Activated naive CD8-positive, alpha-beta T cell treated with anti-CD3 and anti-CD28 coated beads, Interleukin-2, amount 50 U/mL, for 24 hours (primary cell): ENCODE data around the gene LRRC51.

Experiments
- ATAC-seq: fragments of 150-1000 bp; cut with Tn5 transposase; one replicate; pipeline ENCODE4 v1.10.0; 2021
- DNase-seq: peaks from one replicate; pipeline ENCODE4 v3.0.0; 2021
- H3K27ac Mint-ChIP-seq: one replicate; pipeline ENCODE4 v1.8.0; 2021; ENCODE audit warnings: mild to moderate bottlenecking, mixed read lengths
- H3K27me3 Mint-ChIP-seq: one replicate; pipeline ENCODE4 v1.8.0; 2021; ENCODE audit warnings: mixed read lengths
- H3K36me3 Mint-ChIP-seq: one replicate; pipeline ENCODE4 v1.8.0; 2021; ENCODE audit warnings: low read depth, mixed read lengths
- H3K4me1 Mint-ChIP-seq: one replicate; pipeline ENCODE4 v1.8.0; 2021; ENCODE audit warnings: mixed read lengths
- H3K4me3 Mint-ChIP-seq: one replicate; pipeline ENCODE4 v1.8.0; 2021; ENCODE audit warnings: mild to moderate bottlenecking, moderate library complexity, mixed read lengths
- H3K9me3 Mint-ChIP-seq: one replicate; pipeline ENCODE4 v1.8.0; 2021; ENCODE audit warnings: mixed read lengths

Gene LRRC51

GRCh38 chr11:72084076-72084475, 3.4 kb downstream of the LRRC51 start:
- ATAC-seq: no peak
- Mint-ChIP-seq H3K27me3 (no peaks in the 10 kb centered on the region), H3K27ac (no peak overlapping the region), H3K4me3 (no peak overlapping the region), H3K36me3 (no peaks in the 10 kb centered on the region), H3K4me1 (peaks cover 31% of the 10 kb centered on the region), H3K9me3 (no peaks in the 10 kb centered on the region)
- no peak for DNase-seq

GRCh38 chr11:72084965-72085364, 4.3 kb downstream of the LRRC51 start:
- H3K4me1 Mint-ChIP-seq: peaks cover 27% of the 10 kb centered on the region
- no peak overlapping the region for H3K4me3 Mint-ChIP-seq
- no peaks in the 10 kb centered on the region for H3K9me3 Mint-ChIP-seq
- no peak overlapping the region for H3K27ac Mint-ChIP-seq
- ATAC-seq: no peak
- no peak for DNase-seq
- no peaks in the 10 kb centered on the region for H3K36me3 Mint-ChIP-seq
- H3K27me3 Mint-ChIP-seq: no peaks in the 10 kb centered on the region

- H3K27ac Mint-ChIP-seq: peak overlapping the region; percentile 6
- H3K27me3 Mint-ChIP-seq: no peaks in the 10 kb centered on the region
- H3K4me1 Mint-ChIP-seq: peaks cover 23% of the 10 kb centered on the region
These were observed 5.1 kb downstream of the LRRC51 start for GRCh38 chr11:72085621-72086351.

GRCh38 chr11:72088076-72088808, 7.6 kb downstream of the LRRC51 start:
- DNase-seq (no peak), ATAC-seq (peak; percentile 75)
- H3K9me3 Mint-ChIP-seq: no peaks in the 10 kb centered on the region
- peaks cover 15% of the 10 kb centered on the region for H3K4me1 Mint-ChIP-seq
- H3K36me3 Mint-ChIP-seq: no peaks in the 10 kb centered on the region
- H3K27ac Mint-ChIP-seq: no peak overlapping the region
- H3K27me3 Mint-ChIP-seq: no peaks in the 10 kb centered on the region
- no peak overlapping the region for H3K4me3 Mint-ChIP-seq

More at GRCh38 chr11:72085621-72086351, 5.1 kb downstream of the LRRC51 start:
- no peak overlapping the region for H3K4me3 Mint-ChIP-seq
- H3K9me3 Mint-ChIP-seq: no peaks in the 10 kb centered on the region
- no peaks in the 10 kb centered on the region for H3K36me3 Mint-ChIP-seq
- ATAC-seq (no peak), DNase-seq (no peak)

- H3K36me3 Mint-ChIP-seq: peaks cover 3% of the 10 kb centered on the region
- no peak overlapping the region for H3K4me3 Mint-ChIP-seq
- peak; percentile 73 for ATAC-seq
- no peaks in the 10 kb centered on the region for H3K9me3 Mint-ChIP-seq
- H3K4me1 Mint-ChIP-seq: peaks cover 11% of the 10 kb centered on the region
- peak; percentile 65 for DNase-seq
- H3K27ac Mint-ChIP-seq: peak overlapping the region; percentile 34
- H3K27me3 Mint-ChIP-seq: no peaks in the 10 kb centered on the region
These were observed 10.6 kb downstream of the LRRC51 start for GRCh38 chr11:72091292-72091691.

GRCh38 chr11:72098741-72099140, 18.1 kb downstream of the LRRC51 start:
- Mint-ChIP-seq H3K9me3 (no peaks in the 10 kb centered on the region), H3K27ac (no peak overlapping the region), H3K4me1 (peaks cover 35% of the 10 kb centered on the region), H3K4me3 (no peak overlapping the region), H3K36me3 (peaks cover 18% of the 10 kb centered on the region), H3K27me3 (no peaks in the 10 kb centered on the region)
- no peak for ATAC-seq
- no peak for DNase-seq

GRCh38 chr11:72100009-72100408, 19.4 kb downstream of the LRRC51 start:
- Mint-ChIP-seq H3K4me1 (peaks cover 41% of the 10 kb centered on the region), H3K36me3 (peaks cover 15% of the 10 kb centered on the region), H3K27me3 (no peaks in the 10 kb centered on the region), H3K9me3 (no peaks in the 10 kb centered on the region), H3K4me3 (no peak overlapping the region), H3K27ac (peak overlapping the region; percentile 31)
- ATAC-seq (no peak), DNase-seq (no peak)

- Mint-ChIP-seq H3K36me3 (peaks cover 15% of the 10 kb centered on the region), H3K4me3 (peak overlapping the region; percentile 19), H3K9me3 (no peaks in the 10 kb centered on the region), H3K27ac (peak overlapping the region; percentile 59), H3K4me1 (peaks cover 41% of the 10 kb centered on the region), H3K27me3 (no peaks in the 10 kb centered on the region)
- ATAC-seq: no peak
- no peak for DNase-seq
These were observed 19.8 kb downstream of the LRRC51 start for GRCh38 chr11:72100462-72100861.

- H3K27ac Mint-ChIP-seq: peak overlapping the region; percentile 95
- H3K9me3 Mint-ChIP-seq: no peaks in the 10 kb centered on the region
- ATAC-seq (no peak), DNase-seq (no peak)
- H3K4me3 Mint-ChIP-seq: peak overlapping the region; percentile 95
- H3K27me3 Mint-ChIP-seq: no peaks in the 10 kb centered on the region
- peaks cover 41% of the 10 kb centered on the region for H3K4me1 Mint-ChIP-seq
- H3K36me3 Mint-ChIP-seq: peaks cover 13% of the 10 kb centered on the region
These were observed 21.5 kb downstream of the LRRC51 start for GRCh38 chr11:72102162-72102561.

GRCh38 chr11:72102631-72102945, 21.9 kb downstream of the LRRC51 start:
- DNase-seq (no peak), ATAC-seq (no peak)
- peak overlapping the region; percentile 95 for H3K27ac Mint-ChIP-seq
- H3K9me3 Mint-ChIP-seq: no peaks in the 10 kb centered on the region
- H3K27me3 Mint-ChIP-seq: no peaks in the 10 kb centered on the region
- peaks cover 15% of the 10 kb centered on the region for H3K36me3 Mint-ChIP-seq
- H3K4me3 Mint-ChIP-seq: peak overlapping the region; percentile 95
- H3K4me1 Mint-ChIP-seq: peaks cover 41% of the 10 kb centered on the region

- peaks cover 41% of the 10 kb centered on the region for H3K4me1 Mint-ChIP-seq
- H3K9me3 Mint-ChIP-seq: no peaks in the 10 kb centered on the region
- H3K27ac Mint-ChIP-seq: peak within 1 kb of the TSS; percentile 95
- peak; percentile 95 for ATAC-seq
- DNase-seq: peak; percentile 98
- H3K4me3 Mint-ChIP-seq: peak within 1 kb of the TSS; percentile 95
- peaks cover 11% of the 10 kb centered on the region for H3K36me3 Mint-ChIP-seq
- H3K27me3 Mint-ChIP-seq: no peaks in the 10 kb centered on the region
These were observed 22.5 kb downstream of the LRRC51 start, which contains the start of gene LAMTOR1 for GRCh38 chr11:72102946-72103753. Gene LAMTOR1, minus strand, starts transcription at chr11:72103297. Its CDS starts 73 bp downstream, at chr11:72103224.

- Mint-ChIP-seq H3K4me1 (peaks cover 41% of the 10 kb centered on the region), H3K27me3 (no peaks in the 10 kb centered on the region), H3K27ac (peak overlapping the region; percentile 95), H3K36me3 (peaks cover 10% of the 10 kb centered on the region), H3K9me3 (no peaks in the 10 kb centered on the region), H3K4me3 (peak overlapping the region; percentile 95)
- DNase-seq (no peak), ATAC-seq (no peak)
These were observed 23.1 kb downstream of the LRRC51 start for GRCh38 chr11:72103754-72104167.

GRCh38 chr11:72105888-72106287, 25.2 kb downstream of the LRRC51 start, which contains the start of gene TOMT:
Gene TOMT, plus strand, starts transcription at chr11:72105924. Its CDS starts 28 bp downstream, at chr11:72105952.
- no peaks in the 10 kb centered on the region for H3K9me3 Mint-ChIP-seq
- H3K27ac Mint-ChIP-seq: no peak within 1 kb of the TSS
- peaks cover 12% of the 10 kb centered on the region for H3K36me3 Mint-ChIP-seq
- no peaks in the 10 kb centered on the region for H3K27me3 Mint-ChIP-seq
- H3K4me3 Mint-ChIP-seq: no peak within 1 kb of the TSS
- no peak for ATAC-seq
- DNase-seq: no peak
- peaks cover 29% of the 10 kb centered on the region for H3K4me1 Mint-ChIP-seq

- Mint-ChIP-seq H3K27me3 (no peaks in the 10 kb centered on the region), H3K27ac (peak overlapping the region; percentile 99), H3K9me3 (no peaks in the 10 kb centered on the region), H3K36me3 (peaks cover 8% of the 10 kb centered on the region), H3K4me1 (peaks cover 20% of the 10 kb centered on the region), H3K4me3 (peak overlapping the region; percentile 95)
- DNase-seq (no peak), ATAC-seq (no peak)
These were observed 30.9 kb downstream of the LRRC51 start for GRCh38 chr11:72111300-72112142.
